ENCODE data around the gene CCL2. TPM values are rescaled to one million over a fixed set of nuclear protein-coding genes. Genes with fewer than 3 reads are reported as not detected.

CCL2 gene
- total RNA-seq, 1 donor from 2014 or later: 53.3 TPM

- H3K36me3 ChIP-seq: no peaks in the 10 kb centered on the region
- H3K4me1 ChIP-seq: peaks cover 59% of the 10 kb centered on the region
- ATAC-seq: no peak
- DNase-seq: no peak
- no peaks in the 10 kb centered on the region for H3K27me3 ChIP-seq
- no peaks in the 10 kb centered on the region for H3K9me3 ChIP-seq
- H3K27ac ChIP-seq: no peak overlapping the region
- TF ChIP-seq CTCF (IDR thresholded peaks at IDR 0.05): no peak
- intact Hi-C loops (cut with DNase I): no loop called here
- H3K4me3 ChIP-seq: no peak overlapping the region
These were observed 8.2 kb upstream of the CCL2 start for GRCh38 chr17:34246881-34247280.

GRCh38 chr17:34248511-34249024, 6.5 kb upstream of the CCL2 start:
- no peak for TF ChIP-seq CTCF (IDR thresholded peaks at IDR 0.05)
- no peaks in the 10 kb centered on the region for H3K27me3 ChIP-seq
- H3K36me3 ChIP-seq: no peaks in the 10 kb centered on the region
- H3K9me3 ChIP-seq: no peaks in the 10 kb centered on the region
- H3K4me1 ChIP-seq: peaks cover 59% of the 10 kb centered on the region
- no peak overlapping the region for H3K4me3 ChIP-seq
- DNase-seq (no peak), ATAC-seq (peak; percentile 13)
- H3K27ac ChIP-seq: peak overlapping the region; percentile 59
- intact Hi-C loops (cut with DNase I): no loop called here

GRCh38 chr17:34249061-34249460, 6.0 kb upstream of the CCL2 start:
- H3K27me3 ChIP-seq: no peaks in the 10 kb centered on the region
- no peaks in the 10 kb centered on the region for H3K9me3 ChIP-seq
- no peak overlapping the region for H3K4me3 ChIP-seq
- peak overlapping the region; percentile 59 for H3K27ac ChIP-seq
- TF ChIP-seq CTCF (IDR thresholded peaks at IDR 0.05): no peak
- intact Hi-C loops (cut with DNase I): no loop called here
- no peak for DNase-seq
- ATAC-seq: no peak
- peaks cover 60% of the 10 kb centered on the region for H3K4me1 ChIP-seq
- H3K36me3 ChIP-seq: no peaks in the 10 kb centered on the region

- Histone ChIP-seq H3K4me3 (no peak overlapping the region), H3K36me3 (no peaks in the 10 kb centered on the region), H3K27me3 (no peaks in the 10 kb centered on the region), H3K4me1 (peaks cover 65% of the 10 kb centered on the region), H3K9me3 (no peaks in the 10 kb centered on the region), H3K27ac (peak overlapping the region; percentile 59)
- ATAC-seq (peak; percentile 6), DNase-seq (no peak)
- intact Hi-C loops (cut with DNase I): no loop called here
- TF ChIP-seq CTCF (IDR thresholded peaks at IDR 0.05): no peak
These were observed 5.6 kb upstream of the CCL2 start for GRCh38 chr17:34249478-34249877.

- intact Hi-C loops (cut with DNase I): no loop called here
- Histone ChIP-seq H3K27ac (no peak overlapping the region), H3K27me3 (no peaks in the 10 kb centered on the region), H3K4me3 (no peak overlapping the region), H3K36me3 (no peaks in the 10 kb centered on the region), H3K9me3 (no peaks in the 10 kb centered on the region), H3K4me1 (peaks cover 75% of the 10 kb centered on the region)
- DNase-seq (no peak), ATAC-seq (no peak)
- TF ChIP-seq CTCF (IDR thresholded peaks at IDR 0.05): no peak
These were observed 3.9 kb upstream of the CCL2 start for GRCh38 chr17:34251186-34251585.

- no peaks in the 10 kb centered on the region for H3K27me3 ChIP-seq
- ATAC-seq (peak; percentile 60), DNase-seq (no peak)
- H3K36me3 ChIP-seq: no peaks in the 10 kb centered on the region
- H3K4me1 ChIP-seq: peaks cover 75% of the 10 kb centered on the region
- no peak for TF ChIP-seq CTCF (IDR thresholded peaks at IDR 0.05)
- no peak overlapping the region for H3K4me3 ChIP-seq
- peak overlapping the region; percentile 59 for H3K27ac ChIP-seq
- H3K9me3 ChIP-seq: no peaks in the 10 kb centered on the region
- intact Hi-C loops (cut with DNase I): no loop called here
These were observed 3.0 kb upstream of the CCL2 start for GRCh38 chr17:34252095-34252443.

Measured in upper lobe of right lung (tissue), 1 donor.